Spleen (tissue), 11 donors: ENCODE results near the gene RFPL3. TPM values are rescaled to one million over a fixed set of nuclear protein-coding genes. Genes with fewer than 3 reads are reported as not detected.
"Not testable (repeated sequence)": the region's sequence is repeated elsewhere in the genome, so short reads cannot be mapped to it uniquely, and the experiment has no call there.

ENCODE experiments used
- DNase-seq: peaks from one replicate; pipeline ENCODE4 v3.0.0-alpha.2; 2020
- H3K27ac ChIP-seq, 8 donors: fragments of 200-600 bp; sonication (generic) in 7 of 8; 1 replicate in 4 of 8; 2 replicates in 4 of 8; pipeline versions ENCODE4 v1.5.0 to v1.8.0; 2016 to 2021; ENCODE audit warnings: inconsistent platforms in 4 of 8, mild to moderate bottlenecking in 4 of 8, moderate library complexity in 1 of 8
- H3K27me3 ChIP-seq, 7 donors: fragments of 200-600 bp; sonication (generic) in 6 of 7; replicated peaks in 1 of 7; 1 replicate in 4 of 7; 2 replicates in 3 of 7; pipeline versions ENCODE4 v1.5.0 to v1.8.0; 2016 to 2021; ENCODE audit warnings: inconsistent platforms in 3 of 7, mild to moderate bottlenecking in 1 of 7
- H3K36me3 ChIP-seq, 6 donors: fragments of 200-600 bp; sonication (generic) in 5 of 6; 1 replicate in 4 of 6; 2 replicates in 2 of 6; pipeline versions ENCODE4 v1.5.0 to v1.8.0; 2016 to 2021; ENCODE audit warnings: inconsistent platforms in 2 of 6
- H3K4me1 ChIP-seq, 6 donors: fragments of 200-600 bp; sonication (generic) in 5 of 6; 1 replicate in 3 of 6; 2 replicates in 3 of 6; pipeline versions ENCODE4 v1.5.0 to v1.8.0; 2016 to 2021; ENCODE audit warnings: inconsistent platforms in 3 of 6
- H3K4me3 ChIP-seq, 8 donors: fragments of 200-600 bp; sonication (generic) in 7 of 8; 1 replicate in 4 of 8; 2 replicates in 4 of 8; pipeline versions ENCODE4 v1.5.0 to v1.8.0; 2016 to 2021; ENCODE audit warnings: inconsistent platforms in 4 of 8, mild to moderate bottlenecking in 4 of 8, moderate library complexity in 2 of 8
- H3K9me3 ChIP-seq, 8 donors: fragments of 200-600 bp; sonication (generic) in 7 of 8; 1 replicate in 4 of 8; 2 replicates in 4 of 8; pipeline versions ENCODE4 v1.5.0 to v1.8.0; 2016 to 2021; ENCODE audit warnings: inconsistent platforms in 4 of 8
- POLR2A ChIP-seq, 3 donors: fragments of 450-650 bp; IDR thresholded peaks; one replicate each; pipeline ENCODE4 v1.5.1; 2017; ENCODE audit warnings: antibody characterized with exemption in 3 of 3, mild to moderate bottlenecking in 1 of 3
- POLR2AphosphoS5 ChIP-seq, 3 donors: sonication (generic); formaldehyde crosslinking; IDR thresholded peaks; one replicate each; pipeline ENCODE4 v1.5.1; 2017; ENCODE audit warnings: antibody characterized with exemption in 3 of 3
- WGBS, 5 donors: extraction: QIAGEN DNeasy Blood & Tissue Kit in 3 of 5; methylation state at CpG; one replicate each; pipeline versions ENCODE4 v1.1.5 to v1.1.7; 2013 to 2018; 5-methylcytosine and 5-hydroxymethylcytosine counted together
- intact Hi-C: fragments of 100-400 bp; cut with DNase I; formaldehyde crosslinking; loops from one replicate; pipeline ENCODE4 v1.15.0; 2023; ENCODE audit warnings: low total_unique reads
- polyA plus RNA-seq, 3 donors: library from polyadenylated mRNA; stranded (reverse); fragments of 200-250 nt; gene quantifications; one replicate each; pipeline ENCODE4 v1.2.1, GENCODE V29; 2013
- total RNA-seq, 7 donors: library from RNA; depleted of rRNA in 3 of 7; stranded (reverse); fragments of >200 nt in 3 of 7; fragmentation: NEBNext Ultra II Directional in 4 of 7; extraction: Animal tissue kit (Norgen Biotek cat#: 25700) in 4 of 7; gene quantifications; one replicate each; pipeline versions ENCODE4 v1.1.0 to v1.2.1, GENCODE V29; 2016 to 2021
- TF ChIP-seq, protein P1 (sequence below), 11 experiments: fragments of 200-600 bp in 7 of 11; fragments of 450-650 bp in 4 of 11; sonication (generic) in 4 of 11; IDR thresholded peaks in 8 of 11; conservative IDR thresholded peaks in 3 of 11; 1 replicate in 7 of 11; 2 replicates in 4 of 11; pipeline versions ENCODE4 v1.4.0 to v1.8.0; 2016 to 2021; ENCODE audit warnings: antibody characterized with exemption in 11 of 11, inconsistent platforms in 4 of 11, mild to moderate bottlenecking in 1 of 11
- donor health status: healthy with polysubstance abuse.
- donor health status: DM: no; HTN: no; CAD: no; lungs with moderate emphysema.
- donor health status: DM: no; HTN: no; CAD: no.
- donor health status: Bipolar disorder and iron deficiency.
- donor health status: healthy.
- donor health status: DM: no; HTN: no; CAD: no.
- donor health status: DM: yes; HTN: yes; CAD: no.

The RFPL3 gene
- total and polyA plus RNA-seq, 10 donors = 0.06 TPM; not detected in 9

DNA sequence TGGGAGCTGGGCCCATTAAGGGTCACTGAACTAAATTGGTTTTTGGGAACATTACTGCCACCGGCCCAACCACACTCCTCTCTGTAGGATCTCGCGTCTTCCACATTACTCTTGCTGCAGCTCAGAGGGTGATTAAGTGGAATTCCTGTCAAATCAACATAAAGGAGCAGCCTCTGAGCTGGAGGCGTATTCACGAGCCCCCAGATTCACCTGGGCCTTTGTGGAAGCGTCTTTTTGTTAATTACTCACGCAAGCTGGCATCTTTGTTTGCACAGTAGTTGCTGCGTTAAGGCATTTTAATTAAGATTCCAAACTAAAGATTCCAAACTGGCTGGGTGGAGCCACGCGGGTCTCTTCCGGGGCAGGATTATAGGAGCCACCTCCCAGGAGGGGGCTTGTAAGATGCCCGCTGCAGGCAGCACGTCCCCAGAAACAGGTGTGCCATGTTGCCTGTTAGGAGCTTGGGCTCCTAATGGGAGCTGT lies 21.5 kb upstream of the RFPL3 start:
- no peak for DNase-seq
- Histone ChIP-seq H3K27me3 (peaks cover 0 to 83% (median 0%) of the 10 kb centered on the region in 7 donors), H3K27ac (no peak overlapping the region), H3K4me3 (no peak overlapping the region), H3K9me3 (no peaks in the 10 kb centered on the region), H3K4me1 (no peaks in the 10 kb centered on the region), H3K36me3 (no peaks in the 10 kb centered on the region)
- no peak for TF ChIP-seq POLR2A (IDR thresholded peaks at IDR 0.05)
- TF ChIP-seq, protein P1, sequence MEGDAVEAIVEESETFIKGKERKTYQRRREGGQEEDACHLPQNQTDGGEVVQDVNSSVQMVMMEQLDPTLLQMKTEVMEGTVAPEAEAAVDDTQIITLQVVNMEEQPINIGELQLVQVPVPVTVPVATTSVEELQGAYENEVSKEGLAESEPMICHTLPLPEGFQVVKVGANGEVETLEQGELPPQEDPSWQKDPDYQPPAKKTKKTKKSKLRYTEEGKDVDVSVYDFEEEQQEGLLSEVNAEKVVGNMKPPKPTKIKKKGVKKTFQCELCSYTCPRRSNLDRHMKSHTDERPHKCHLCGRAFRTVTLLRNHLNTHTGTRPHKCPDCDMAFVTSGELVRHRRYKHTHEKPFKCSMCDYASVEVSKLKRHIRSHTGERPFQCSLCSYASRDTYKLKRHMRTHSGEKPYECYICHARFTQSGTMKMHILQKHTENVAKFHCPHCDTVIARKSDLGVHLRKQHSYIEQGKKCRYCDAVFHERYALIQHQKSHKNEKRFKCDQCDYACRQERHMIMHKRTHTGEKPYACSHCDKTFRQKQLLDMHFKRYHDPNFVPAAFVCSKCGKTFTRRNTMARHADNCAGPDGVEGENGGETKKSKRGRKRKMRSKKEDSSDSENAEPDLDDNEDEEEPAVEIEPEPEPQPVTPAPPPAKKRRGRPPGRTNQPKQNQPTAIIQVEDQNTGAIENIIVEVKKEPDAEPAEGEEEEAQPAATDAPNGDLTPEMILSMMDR (IDR thresholded peaks at IDR 0.05 in 8 of 11, conservative IDR thresholded peaks at IDR 0.05 in 3 of 11) = no peak
- no peak for TF ChIP-seq POLR2AphosphoS5 (IDR thresholded peaks at IDR 0.05)
- 71 to 79% (median 77%) methylated on average over 13 of the region's 13 CpGs for WGBS, 5 donors
- intact Hi-C loops = no loop called here

DNA sequence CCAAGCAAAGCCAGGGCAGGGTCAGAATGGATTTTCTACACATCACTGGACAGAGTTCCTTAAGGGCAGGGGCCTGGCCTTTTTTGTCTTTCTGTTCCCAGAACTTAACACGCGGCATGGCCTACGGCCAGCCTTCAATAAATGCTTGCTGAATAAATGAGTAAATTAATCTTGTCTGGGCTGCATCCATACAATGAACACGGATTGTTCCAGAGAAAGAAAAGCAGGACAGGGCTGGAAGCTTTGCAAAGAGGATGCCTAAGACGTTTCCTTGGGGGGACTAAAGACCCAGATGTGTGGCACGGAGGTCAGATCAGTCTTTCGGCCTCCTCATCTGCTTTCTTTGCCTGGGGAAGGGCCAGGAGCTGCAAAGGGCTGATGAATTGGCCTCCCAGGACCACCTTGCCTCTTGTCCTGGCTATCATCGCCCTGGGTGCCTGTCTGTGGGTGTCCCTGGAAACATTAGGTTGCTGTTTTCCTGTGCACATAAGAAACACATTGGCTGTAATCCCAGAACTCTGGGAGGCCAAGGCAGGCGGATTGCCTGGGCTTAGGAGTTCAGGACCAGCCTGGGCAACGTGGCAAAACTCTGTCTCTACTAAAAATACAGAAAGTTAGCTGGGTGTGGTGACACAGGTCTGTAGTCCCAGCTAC lies 20.8 kb upstream of the RFPL3 start:
- H3K9me3 ChIP-seq = no peaks in the 10 kb centered on the region
- DNase-seq = no peak
- H3K4me1 ChIP-seq = no peaks in the 10 kb centered on the region
- no peak overlapping the region for H3K4me3 ChIP-seq
- whole genome bisulfite sequencing, 5 donors = 72 to 82% (median 76%) methylated on average over 10 of the region's 10 CpGs
- no peak overlapping the region for H3K27ac ChIP-seq
- peaks cover 0 to 84% (median 0%) of the 10 kb centered on the region in 7 donors for H3K27me3 ChIP-seq
- intact Hi-C loops = no loop called here
- H3K36me3 ChIP-seq = no peaks in the 10 kb centered on the region
- TF ChIP-seq POLR2A (IDR thresholded peaks at IDR 0.05) (no peak), POLR2AphosphoS5 (IDR thresholded peaks at IDR 0.05) (no peak)
- TF ChIP-seq, protein P1 (IDR thresholded peaks at IDR 0.05 in 8 of 11, conservative IDR thresholded peaks at IDR 0.05 in 3 of 11) = no peak

DNA sequence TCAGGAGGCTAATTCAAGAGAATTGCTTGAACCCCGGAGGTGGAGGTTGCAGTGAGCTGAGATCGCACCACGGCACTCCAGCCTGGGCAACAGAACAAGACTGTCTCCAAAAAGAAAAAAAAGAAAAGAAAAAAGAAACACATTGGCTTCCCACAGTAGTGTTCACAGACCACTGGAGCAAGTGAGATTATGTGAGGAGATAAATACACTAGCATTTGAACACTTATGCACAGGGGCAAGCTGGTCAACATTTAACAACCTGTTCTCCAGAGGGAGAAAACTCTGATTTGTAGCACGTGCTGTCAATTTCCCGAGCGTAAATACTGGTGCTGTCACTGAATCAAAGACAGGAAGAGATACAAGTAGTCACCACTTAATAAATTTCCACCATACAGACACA lies 20.2 kb upstream of the RFPL3 start:
- H3K4me1 ChIP-seq, H3K27ac ChIP-seq, H3K36me3 ChIP-seq, H3K4me3 ChIP-seq, intact Hi-C loops, H3K9me3 ChIP-seq, DNase-seq: not testable (repeated sequence)
- peaks cover 0 to 82% (median 0%) of the 10 kb centered on the region in 7 donors for H3K27me3 ChIP-seq
- WGBS, 5 donors = 56 to 62% (median 59%) methylated on average over 6 of the region's 6 CpGs

DNA sequence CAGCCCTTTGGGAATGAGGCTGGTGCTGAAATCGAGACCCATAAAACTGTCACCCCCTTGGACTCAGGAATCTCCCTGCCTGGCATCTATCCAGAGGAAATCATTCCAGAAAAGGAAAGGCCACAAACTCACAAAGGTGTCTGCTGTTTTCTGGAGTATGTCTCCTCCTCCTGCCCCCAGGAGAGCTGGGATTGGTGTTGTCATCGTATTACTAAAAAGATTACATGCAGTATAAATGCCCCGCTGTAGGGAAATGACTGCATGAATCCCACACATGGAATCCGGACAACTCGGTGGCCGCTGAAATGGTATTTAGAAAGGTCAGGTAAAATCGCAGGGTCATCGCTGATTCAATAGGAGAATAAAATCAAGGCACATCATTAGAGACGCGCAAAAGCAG lies 18.9 kb upstream of the RFPL3 start:
- no peak overlapping the region for H3K27ac ChIP-seq
- no peaks in the 10 kb centered on the region for H3K4me1 ChIP-seq
- no peak overlapping the region for H3K4me3 ChIP-seq
- no peaks in the 10 kb centered on the region for H3K9me3 ChIP-seq
- no peaks in the 10 kb centered on the region for H3K36me3 ChIP-seq
- WGBS, 5 donors = 83 to 93% (median 90%) methylated on average over 10 of the region's 10 CpGs
- no peak for TF ChIP-seq POLR2A (IDR thresholded peaks at IDR 0.05)
- TF ChIP-seq, protein P1 (IDR thresholded peaks at IDR 0.05 in 8 of 11, conservative IDR thresholded peaks at IDR 0.05 in 3 of 11) = no peak
- TF ChIP-seq POLR2AphosphoS5 (IDR thresholded peaks at IDR 0.05) = no peak
- no peak for DNase-seq
- intact Hi-C loops = no loop called here
- H3K27me3 ChIP-seq = peaks cover 0 to 71% (median 0%) of the 10 kb centered on the region in 7 donors
